Right atrium auricular region (tissue), 2 donors: Measurements from ENCODE around the gene ABCF2. TPM values are rescaled to one million over a fixed set of nuclear protein-coding genes. Genes with fewer than 3 reads are reported as not detected.

ENCODE experiments used
- DNase-seq: peaks from one replicate; pipeline ENCODE4 v3.0.0-alpha.2; 2019; ENCODE audit warnings: low spot score
- H3K27ac ChIP-seq, 2 donors: fragments of 200-600 bp; sonication (generic); 1 replicate in 1 of 2; 2 replicates in 1 of 2; pipeline ENCODE4 v1.5.1; 2016 to 2019
- H3K27me3 ChIP-seq, 2 donors: fragments of 200-600 bp; sonication (generic); one replicate each; pipeline versions ENCODE4 v1.5.1 to v1.6.0; 2017 to 2019
- H3K36me3 ChIP-seq: fragments of 200-600 bp; sonication (generic); one replicate; pipeline ENCODE4 v1.5.1; 2016
- H3K4me1 ChIP-seq, 2 donors: fragments of 200-600 bp; sonication (generic); one replicate each; pipeline versions ENCODE4 v1.5.1 to v1.6.0; 2017 to 2019
- H3K4me3 ChIP-seq, 2 donors: fragments of 200-600 bp; sonication (generic); 1 replicate in 1 of 2; 2 replicates in 1 of 2; pipeline ENCODE4 v1.5.1; 2017 to 2019; ENCODE audit warnings: mild to moderate bottlenecking in 1 of 2, moderate library complexity in 1 of 2
- H3K9me3 ChIP-seq, 2 donors: fragments of 200-600 bp; sonication (generic); one replicate each; pipeline ENCODE4 v1.5.1; 2019
- total RNA-seq, 2 donors: library from RNA; depleted of rRNA; stranded (reverse); fragments of >200 nt; gene quantifications; one replicate each; pipeline ENCODE4 v1.1.0, GENCODE V29; 2016
- TF ChIP-seq, protein P1 (sequence below), 2 donors: fragments of 200-600 bp; sonication (generic); IDR thresholded peaks; one replicate each; pipeline ENCODE4 v1.5.1; 2019; ENCODE audit warnings: antibody characterized with exemption in 2 of 2

The ABCF2 gene
- total RNA-seq, 2 donors from 2014 or later = 29.7 to 38.6 TPM

DNA sequence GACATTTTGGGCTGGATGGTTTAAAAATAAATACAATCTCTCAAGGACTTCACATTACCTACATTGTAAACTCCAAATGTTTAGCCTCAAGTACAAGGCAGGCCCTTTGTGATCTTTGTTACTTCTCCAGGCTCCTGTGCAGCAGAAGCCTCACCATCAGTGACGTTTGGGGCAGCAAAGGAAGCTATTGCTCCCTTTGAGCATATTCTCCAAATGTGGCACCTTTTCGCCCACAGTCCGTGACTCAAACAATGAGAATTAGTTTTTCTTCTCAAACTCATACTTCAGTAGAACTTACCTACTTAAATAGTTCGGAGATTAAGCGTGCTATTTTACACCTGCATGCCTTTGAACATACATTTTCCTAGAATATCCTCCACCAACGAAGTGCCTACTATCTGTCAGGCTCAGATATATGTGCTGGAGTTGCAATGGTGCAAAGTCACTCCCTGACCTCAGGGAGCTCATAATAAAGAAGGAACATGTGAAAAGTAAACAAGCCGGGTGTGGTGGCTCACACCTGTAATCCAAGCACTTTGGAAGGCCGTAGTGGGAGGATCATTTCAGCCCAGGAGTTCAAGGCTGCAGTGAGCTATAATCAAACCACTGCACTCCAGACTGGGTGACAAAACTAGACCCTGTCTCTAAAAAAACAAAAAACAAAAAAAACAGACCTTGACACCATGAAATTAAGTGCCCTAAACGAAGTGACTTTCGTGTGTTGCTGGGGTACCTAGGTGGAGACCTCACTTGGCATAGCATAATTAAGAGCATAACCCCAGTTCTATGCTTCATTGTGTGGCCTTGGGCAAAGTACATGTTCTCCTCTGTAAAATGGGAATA is 1.2 kb upstream of the ABCF2 start:
- Histone ChIP-seq H3K27ac (peak overlapping the region; percentile 75 to 77), H3K27me3 (no peaks in the 10 kb centered on the region), H3K4me1 (peaks cover 0 to 31% of the 10 kb centered on the region in 2 donors), H3K4me3 (peak overlapping the region; percentile 82 to 86), H3K9me3 (no peaks in the 10 kb centered on the region), H3K36me3 (peaks cover 19% of the 10 kb centered on the region)
- DNase-seq = no peak
- TF ChIP-seq, protein P1, sequence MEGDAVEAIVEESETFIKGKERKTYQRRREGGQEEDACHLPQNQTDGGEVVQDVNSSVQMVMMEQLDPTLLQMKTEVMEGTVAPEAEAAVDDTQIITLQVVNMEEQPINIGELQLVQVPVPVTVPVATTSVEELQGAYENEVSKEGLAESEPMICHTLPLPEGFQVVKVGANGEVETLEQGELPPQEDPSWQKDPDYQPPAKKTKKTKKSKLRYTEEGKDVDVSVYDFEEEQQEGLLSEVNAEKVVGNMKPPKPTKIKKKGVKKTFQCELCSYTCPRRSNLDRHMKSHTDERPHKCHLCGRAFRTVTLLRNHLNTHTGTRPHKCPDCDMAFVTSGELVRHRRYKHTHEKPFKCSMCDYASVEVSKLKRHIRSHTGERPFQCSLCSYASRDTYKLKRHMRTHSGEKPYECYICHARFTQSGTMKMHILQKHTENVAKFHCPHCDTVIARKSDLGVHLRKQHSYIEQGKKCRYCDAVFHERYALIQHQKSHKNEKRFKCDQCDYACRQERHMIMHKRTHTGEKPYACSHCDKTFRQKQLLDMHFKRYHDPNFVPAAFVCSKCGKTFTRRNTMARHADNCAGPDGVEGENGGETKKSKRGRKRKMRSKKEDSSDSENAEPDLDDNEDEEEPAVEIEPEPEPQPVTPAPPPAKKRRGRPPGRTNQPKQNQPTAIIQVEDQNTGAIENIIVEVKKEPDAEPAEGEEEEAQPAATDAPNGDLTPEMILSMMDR (IDR thresholded peaks at IDR 0.05) = no peak

DNA sequence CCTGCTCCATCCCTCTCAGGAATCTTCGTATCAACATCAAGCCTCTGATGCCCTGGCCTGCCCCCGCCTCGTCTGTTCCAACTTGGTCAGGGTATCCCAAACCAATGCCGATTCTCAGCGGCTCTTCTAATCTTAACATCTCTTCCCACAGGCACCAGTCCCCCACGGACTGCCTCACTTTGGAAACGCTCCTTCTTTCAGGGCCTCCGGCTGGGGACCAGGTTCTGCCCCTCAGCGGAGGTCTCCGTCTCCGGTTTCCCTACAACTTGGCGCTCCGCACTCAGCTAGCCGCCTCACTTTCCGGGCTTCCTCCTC is 488 bp downstream of the ABCF2 start:
- H3K27ac ChIP-seq = peak overlapping the region; percentile 75 to 77
- peak overlapping the region; percentile 82 to 86 for H3K4me3 ChIP-seq
- peaks cover 0 to 20% of the 10 kb centered on the region in 2 donors for H3K4me1 ChIP-seq
- peaks cover 36% of the 10 kb centered on the region for H3K36me3 ChIP-seq
- H3K27me3 ChIP-seq = no peaks in the 10 kb centered on the region
- no peaks in the 10 kb centered on the region for H3K9me3 ChIP-seq
- no peak for DNase-seq
- TF ChIP-seq, protein P1 (IDR thresholded peaks at IDR 0.05) = no peak

DNA sequence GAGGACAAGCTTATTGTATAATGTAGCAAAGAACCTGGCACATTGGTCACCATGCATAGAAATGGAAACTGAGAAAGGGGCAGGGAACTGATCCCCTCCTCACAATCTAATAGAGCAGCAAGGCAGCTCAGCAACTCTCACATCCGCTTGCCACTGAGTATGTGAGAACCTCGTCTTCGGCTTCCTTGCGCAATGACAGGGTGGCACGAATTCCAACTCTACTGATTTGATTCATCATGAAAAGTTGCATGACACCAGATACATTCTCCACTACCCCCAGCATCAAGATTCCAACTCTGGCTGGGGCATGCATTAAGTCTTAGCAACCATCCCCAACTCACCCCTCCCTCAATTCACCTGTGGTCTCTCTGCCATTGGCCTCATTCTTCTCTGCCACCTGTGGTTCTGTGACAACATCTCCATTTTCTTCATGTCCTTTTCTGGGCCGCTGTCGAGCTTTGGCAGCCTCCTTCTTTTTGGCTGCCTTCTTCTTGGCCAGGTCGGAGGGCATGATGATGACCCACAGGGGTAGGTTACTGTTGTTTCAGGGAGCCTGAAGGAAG is 976 bp downstream of the ABCF2 start:
- Histone ChIP-seq H3K4me1 (peaks cover 0 to 19% of the 10 kb centered on the region in 2 donors), H3K36me3 (peaks cover 41% of the 10 kb centered on the region), H3K4me3 (peak overlapping the region; percentile 82 to 86), H3K9me3 (no peaks in the 10 kb centered on the region), H3K27me3 (no peaks in the 10 kb centered on the region), H3K27ac (no peak overlapping the region)
- TF ChIP-seq, protein P1 (IDR thresholded peaks at IDR 0.05) = no peak
- no peak for DNase-seq

DNA sequence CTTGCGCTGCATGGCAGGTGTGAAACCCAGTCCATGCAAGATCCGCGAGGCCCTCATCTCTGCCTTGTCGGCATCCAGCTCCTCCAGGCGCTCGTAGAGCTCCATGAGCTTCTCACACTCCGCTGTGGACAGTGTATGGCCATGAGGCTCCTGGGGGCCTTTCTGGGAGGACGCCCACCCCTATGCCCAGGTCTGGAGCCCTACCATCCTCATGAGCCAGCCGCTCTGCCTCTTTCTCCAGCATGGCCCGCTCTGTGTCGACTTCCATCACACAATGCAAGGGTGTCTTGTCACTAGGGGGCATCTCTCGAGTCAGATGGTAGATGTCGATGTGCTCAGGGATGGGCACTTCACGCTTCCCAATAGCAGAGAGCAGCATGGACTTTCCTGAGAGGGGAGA is 3.3 kb downstream of the ABCF2 start:
- H3K36me3 ChIP-seq = peaks cover 61% of the 10 kb centered on the region
- DNase-seq = no peak
- TF ChIP-seq, protein P1 (IDR thresholded peaks at IDR 0.05) = no peak
- H3K27me3 ChIP-seq = no peaks in the 10 kb centered on the region
- H3K4me3 ChIP-seq = no peak overlapping the region
- peaks cover 0 to 19% of the 10 kb centered on the region in 2 donors for H3K4me1 ChIP-seq
- no peaks in the 10 kb centered on the region for H3K9me3 ChIP-seq
- H3K27ac ChIP-seq = no peak overlapping the region

DNA sequence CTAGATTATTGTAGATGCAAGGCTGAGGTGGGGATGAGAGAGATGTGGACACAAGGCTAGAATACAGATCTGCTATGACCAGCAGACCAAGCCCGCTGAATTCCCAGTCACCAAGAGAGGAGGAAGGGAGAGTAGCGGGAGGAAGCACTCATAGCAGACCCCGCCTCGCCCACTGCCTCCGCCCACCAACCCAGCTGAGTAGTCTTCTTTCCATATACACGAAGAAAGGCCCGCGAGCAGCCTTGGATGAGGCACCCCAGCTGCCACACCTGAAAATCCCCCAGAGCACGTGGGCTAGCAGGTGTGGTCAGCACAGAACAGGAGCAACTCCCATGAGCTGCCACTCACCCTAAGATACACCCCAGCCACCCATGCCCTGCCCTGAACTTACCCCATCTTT is 8.8 kb downstream of the ABCF2 start:
- H3K36me3 ChIP-seq = peaks cover 90% of the 10 kb centered on the region
- H3K27ac ChIP-seq = no peak overlapping the region
- H3K4me3 ChIP-seq = no peak overlapping the region
- no peak for DNase-seq
- TF ChIP-seq, protein P1 (IDR thresholded peaks at IDR 0.05) = no peak
- no peaks in the 10 kb centered on the region for H3K9me3 ChIP-seq
- H3K4me1 ChIP-seq = no peaks in the 10 kb centered on the region
- no peaks in the 10 kb centered on the region for H3K27me3 ChIP-seq
